OCI-LY1 (cell line): ENCODE data around the gene TMEM140.

ENCODE experiments used
- H2AFZ ChIP-seq: fragments of 200-600 bp; sonication (generic), shearing (Covaris generic); 2 replicates; pipeline ENCODE4 v1.6.0; 2014; ENCODE audit warnings: antibody characterized with exemption, mild to moderate bottlenecking, low read length
- H3F3A ChIP-seq: fragments of 200-600 bp; sonication (generic), shearing (Covaris generic); 2 replicates; pipeline ENCODE4 v1.6.0; 2014; ENCODE audit warnings: mild to moderate bottlenecking, antibody characterized with exemption, low read length, moderate library complexity; ENCODE audit not compliant: insufficient read depth
- H3K27ac ChIP-seq: fragments of 200-600 bp; sonication (generic); 2 replicates; pipeline ENCODE4 v1.5.1; 2014; ENCODE audit warnings: low read length, mixed run types, mild to moderate bottlenecking, low read depth; ENCODE audit not compliant: poor library complexity, severe bottlenecking
- H3K27me3 ChIP-seq: fragments of 200-600 bp; sonication (generic); 2 replicates; pipeline ENCODE4 v1.6.0; 2014; ENCODE audit warnings: antibody characterized with exemption, mild to moderate bottlenecking, low read length, moderate library complexity; ENCODE audit not compliant: insufficient read depth
- H3K36me3 ChIP-seq: fragments of 200-600 bp; sonication (generic); 2 replicates; pipeline ENCODE4 v1.6.1; 2014; ENCODE audit warnings: mild to moderate bottlenecking, antibody characterized with exemption, low read length, moderate library complexity, mixed read lengths; ENCODE audit not compliant: insufficient read depth
- H3K4me1 ChIP-seq: fragments of 200-600 bp; sonication (generic); 2 replicates; pipeline ENCODE4 v1.5.1; 2014; ENCODE audit warnings: mild to moderate bottlenecking, low read length, moderate library complexity; ENCODE audit not compliant: insufficient read depth, severe bottlenecking
- H3K4me2 ChIP-seq: fragments of 200-600 bp; sonication (generic), shearing (Covaris generic); 2 replicates; pipeline ENCODE4 v1.6.1; 2014; ENCODE audit warnings: low read length
- H3K4me3 ChIP-seq: fragments of 200-600 bp; sonication (generic); 2 replicates; pipeline ENCODE4 v1.5.1; 2014; ENCODE audit warnings: low read length, low read depth, mild to moderate bottlenecking, mixed read lengths; ENCODE audit not compliant: poor library complexity, severe bottlenecking
- H3K79me2 ChIP-seq: fragments of 200-600 bp; shearing (Covaris generic); 2 replicates; pipeline ENCODE4 v1.6.1; 2016; ENCODE audit warnings: mixed run types, low read length, mixed read lengths; ENCODE audit not compliant: insufficient read depth
- H3K9ac ChIP-seq: fragments of 200-600 bp; sonication (generic), shearing (Covaris generic); 2 replicates; pipeline ENCODE4 v1.6.1; 2014; ENCODE audit warnings: mild to moderate bottlenecking, low read length, mixed read lengths
- H3K9me2 ChIP-seq: fragments of 200-600 bp; sonication (generic), shearing (Covaris generic); 2 replicates; pipeline ENCODE4 v1.6.1; 2014; ENCODE audit warnings: low read depth, mild to moderate bottlenecking, low read length, mixed read lengths
- H3K9me3 ChIP-seq: fragments of 200-600 bp; shearing (Covaris generic); 2 replicates; pipeline ENCODE4 v1.6.1; 2014; ENCODE audit warnings: low read length, mixed read lengths
- H4K20me1 ChIP-seq: fragments of 200-600 bp; sonication (generic), shearing (Covaris generic); 2 replicates; pipeline ENCODE4 v1.6.0; 2016; ENCODE audit warnings: mild to moderate bottlenecking, low read length; ENCODE audit not compliant: insufficient read depth
- EZH2 ChIP-seq: fragments of 200-600 bp; sonication (generic), shearing (Covaris generic); IDR thresholded peaks from 2 replicates; pipeline ENCODE4 v1.8.0; 2017; ENCODE audit warnings: borderline replicate concordance, mixed run types, mild to moderate bottlenecking, antibody characterized with exemption, low read length, moderate library complexity, mixed read lengths
- TF ChIP-seq, protein P1 (sequence below): fragments of 200-600 bp; sonication (generic), shearing (Covaris generic); IDR thresholded peaks from 2 replicates; pipeline ENCODE4 v1.5.1; 2017; ENCODE audit warnings: mild to moderate bottlenecking, antibody characterized with exemption, low read length, moderate library complexity, mixed read lengths

The TMEM140 gene

DNA sequence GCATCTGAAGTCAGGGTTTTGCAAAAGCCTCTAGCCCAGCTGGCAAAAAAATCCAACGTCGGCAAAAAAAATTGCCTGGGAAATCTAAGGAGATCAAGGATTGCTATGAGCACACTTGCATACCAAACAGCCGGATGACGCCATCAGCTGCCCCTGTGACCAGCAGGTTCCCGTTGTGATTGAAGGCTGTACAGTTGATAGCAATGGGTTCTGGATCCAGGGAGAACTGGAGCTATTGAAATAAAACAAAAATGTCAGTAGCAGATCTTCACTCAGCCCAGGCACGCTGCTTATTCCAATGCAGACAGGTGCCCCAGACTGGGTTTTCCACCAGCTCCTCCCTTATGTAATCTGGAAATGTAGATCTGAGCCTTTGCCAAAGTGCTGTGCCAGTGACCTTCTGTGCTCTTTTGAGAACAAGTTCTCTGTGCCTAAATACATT, 41.4 kb downstream of the TMEM140 start:
- Histone ChIP-seq H3K36me3 (peaks cover 87% of the 10 kb centered on the region), H3K9me3 (no peaks in the 10 kb centered on the region), H3K9ac (no peak overlapping the region), H4K20me1 (no peaks in the 10 kb centered on the region), H3K79me2 (no peaks in the 10 kb centered on the region), H3K4me1 (no peaks in the 10 kb centered on the region), H3K27me3 (no peaks in the 10 kb centered on the region), H3K4me2 (no peak overlapping the region), H3F3A (no peaks in the 10 kb centered on the region), H3K27ac (no peak overlapping the region), H3K4me3 (no peak overlapping the region), H3K9me2 (no peaks in the 10 kb centered on the region), H2AFZ (no peak overlapping the region)
- TF ChIP-seq, protein P1, sequence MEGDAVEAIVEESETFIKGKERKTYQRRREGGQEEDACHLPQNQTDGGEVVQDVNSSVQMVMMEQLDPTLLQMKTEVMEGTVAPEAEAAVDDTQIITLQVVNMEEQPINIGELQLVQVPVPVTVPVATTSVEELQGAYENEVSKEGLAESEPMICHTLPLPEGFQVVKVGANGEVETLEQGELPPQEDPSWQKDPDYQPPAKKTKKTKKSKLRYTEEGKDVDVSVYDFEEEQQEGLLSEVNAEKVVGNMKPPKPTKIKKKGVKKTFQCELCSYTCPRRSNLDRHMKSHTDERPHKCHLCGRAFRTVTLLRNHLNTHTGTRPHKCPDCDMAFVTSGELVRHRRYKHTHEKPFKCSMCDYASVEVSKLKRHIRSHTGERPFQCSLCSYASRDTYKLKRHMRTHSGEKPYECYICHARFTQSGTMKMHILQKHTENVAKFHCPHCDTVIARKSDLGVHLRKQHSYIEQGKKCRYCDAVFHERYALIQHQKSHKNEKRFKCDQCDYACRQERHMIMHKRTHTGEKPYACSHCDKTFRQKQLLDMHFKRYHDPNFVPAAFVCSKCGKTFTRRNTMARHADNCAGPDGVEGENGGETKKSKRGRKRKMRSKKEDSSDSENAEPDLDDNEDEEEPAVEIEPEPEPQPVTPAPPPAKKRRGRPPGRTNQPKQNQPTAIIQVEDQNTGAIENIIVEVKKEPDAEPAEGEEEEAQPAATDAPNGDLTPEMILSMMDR, result no peak
- no peak for TF ChIP-seq EZH2

DNA sequence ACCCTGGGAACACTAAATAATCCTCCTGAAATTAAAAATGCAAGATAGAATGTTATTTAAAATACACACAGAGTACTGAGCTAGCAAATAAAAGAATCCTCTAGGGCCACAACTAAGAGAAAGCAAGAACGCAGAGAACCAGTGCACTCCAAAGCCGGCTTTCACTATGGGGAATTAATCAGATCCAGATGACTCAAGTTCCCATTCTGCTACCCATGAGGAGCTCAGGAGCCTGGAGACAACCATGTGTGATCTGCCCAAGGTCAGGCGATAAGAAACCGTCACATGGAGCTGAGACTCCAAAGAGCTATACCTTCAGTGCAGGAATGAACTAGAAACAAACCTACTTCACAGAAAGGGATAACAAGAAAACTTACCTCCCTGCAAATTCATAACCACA, 42.1 kb downstream of the TMEM140 start:
- Histone ChIP-seq H3K27ac (no peak overlapping the region), H3K79me2 (no peaks in the 10 kb centered on the region)
- TF ChIP-seq EZH2, result no peak
- TF ChIP-seq, protein P1, result no peak

DNA sequence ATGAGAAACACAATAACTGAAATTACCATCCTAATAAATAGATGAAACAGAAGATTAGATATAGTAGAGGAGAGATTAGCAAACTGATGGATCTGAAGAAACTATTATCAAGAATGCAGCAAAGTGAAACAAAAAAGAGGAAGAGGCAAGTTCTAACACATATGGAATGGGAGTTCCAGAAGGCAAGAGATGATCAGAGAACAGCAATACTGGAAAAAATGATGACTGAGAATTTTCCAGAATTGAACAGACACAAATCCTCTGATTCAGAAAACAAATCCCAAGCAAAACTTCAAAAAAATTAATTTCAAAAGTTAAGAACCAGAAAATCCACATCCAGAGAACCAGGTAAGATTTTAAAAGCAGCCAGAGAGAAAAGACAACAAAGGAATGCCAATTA, 42.8 kb downstream of the TMEM140 start:
- Histone ChIP-seq H3K4me3 (no peak overlapping the region), H3K27me3 (no peaks in the 10 kb centered on the region), H3F3A (no peaks in the 10 kb centered on the region), H3K27ac (no peak overlapping the region), H3K9me3 (no peaks in the 10 kb centered on the region), H3K9ac (no peak overlapping the region), H4K20me1 (no peaks in the 10 kb centered on the region), H2AFZ (no peak overlapping the region), H3K36me3 (peaks cover 82% of the 10 kb centered on the region), H3K79me2 (no peaks in the 10 kb centered on the region), H3K4me1 (no peaks in the 10 kb centered on the region), H3K9me2 (no peaks in the 10 kb centered on the region), H3K4me2 (no peak overlapping the region)
- TF ChIP-seq, protein P1, result no peak
- TF ChIP-seq EZH2, result no peak

More for the DNA sequence above, 42.1 kb downstream of the TMEM140 start:
- Histone ChIP-seq H3F3A (no peaks in the 10 kb centered on the region), H3K4me1 (no peaks in the 10 kb centered on the region), H3K4me3 (no peak overlapping the region), H2AFZ (no peak overlapping the region), H4K20me1 (no peaks in the 10 kb centered on the region), H3K9me2 (no peaks in the 10 kb centered on the region), H3K9me3 (no peaks in the 10 kb centered on the region), H3K36me3 (peaks cover 88% of the 10 kb centered on the region), H3K9ac (no peak overlapping the region), H3K27me3 (no peaks in the 10 kb centered on the region), H3K4me2 (no peak overlapping the region)
